Psoas muscle (tissue), 8 donors: ENCODE data around the gene XXYLT1. TPM values are rescaled to one million over a fixed set of nuclear protein-coding genes. Genes with fewer than 3 reads are reported as not detected.

Experiments used
- ATAC-seq, 4 donors: fragments of 200-7000 bp; cut with Tn5 transposase; one replicate each; pipeline ENCODE4 v1.9.1; 2020; ENCODE audit warnings: moderate library complexity in 3 of 4, mild to moderate bottlenecking in 2 of 4
- DNase-seq, 2 donors: peaks; one replicate each; pipeline ENCODE4 v3.0.0-alpha.2; 2020
- H3K27ac ChIP-seq: fragments of 200-600 bp; one replicate; pipeline ENCODE4 v1.8.0; 2022
- H3K27me3 ChIP-seq, 3 donors: fragments of 200-600 bp in 1 of 3; one replicate each; pipeline versions ENCODE4 v1.6.1 to v1.8.0; 2013 to 2022; ENCODE audit warnings: low read length in 2 of 3, mild to moderate bottlenecking in 2 of 3, moderate library complexity in 1 of 3; ENCODE audit not compliant: insufficient read depth in 3 of 3
- H3K36me3 ChIP-seq, 2 donors: fragments of 200-600 bp in 1 of 2; one replicate each; pipeline versions ENCODE4 v1.6.1 to v1.8.0; 2013 to 2022; ENCODE audit warnings: low read depth in 1 of 2, mild to moderate bottlenecking in 1 of 2, moderate library complexity in 1 of 2; ENCODE audit not compliant: insufficient read depth in 1 of 2
- H3K4me1 ChIP-seq: fragments of 200-600 bp; one replicate; pipeline ENCODE4 v1.8.0; 2022
- H3K4me3 ChIP-seq: fragments of 200-600 bp; one replicate; pipeline ENCODE4 v1.8.0; 2022; ENCODE audit warnings: mild to moderate bottlenecking
- H3K9me3 ChIP-seq: fragments of 200-600 bp; one replicate; pipeline ENCODE4 v1.8.0; 2022
- CTCF ChIP-seq: fragments of 200-600 bp; IDR thresholded peaks from one replicate; pipeline ENCODE4 v1.8.0; 2022; ENCODE audit warnings: antibody characterized with exemption
- WGBS, 3 donors: extraction: QIAGEN DNeasy Blood & Tissue Kit; methylation state at CpG; one replicate each; pipeline versions ENCODE4 v1.1.6 to v1.1.7; 2013; 5-methylcytosine and 5-hydroxymethylcytosine counted together
- intact Hi-C, 2 donors: fragments of 100-400 bp; cut with DNase I; formaldehyde crosslinking; loops; one replicate each; pipeline versions ENCODE4 v1.11.0 to v1.14.2; 2022
- polyA plus RNA-seq, 3 donors: library from polyadenylated mRNA; stranded (reverse); fragments of 200-250 nt; gene quantifications; one replicate each; pipeline ENCODE4 v1.2.3, GENCODE V29; 2013
- total RNA-seq, 4 donors: library from RNA; stranded (reverse); fragmentation: NEBNext Ultra II Directional in 2 of 4; extraction: Animal tissue kit (Norgen Biotek cat#: 25700) in 2 of 4; gene quantifications; one replicate each; pipeline versions ENCODE4 v1.2.1 to v1.2.4, GENCODE V29; 2021 to 2023
- donor health status: healthy with polysubstance abuse.
- donor health status: DM: no; HTN: no; CAD: no; lungs with moderate emphysema.
- donor health status: Bipolar disorder and iron deficiency.
- donor health status: healthy.
- donor health status: DM: yes; HTN: yes; CAD: no.
- donor health status: DM: no; HTN: no; CAD: no.
- donor health status: DM: no; HTN: no; CAD: no.
- donor health status: DM: yes; HTN: yes; CAD: no.

XXYLT1 gene
- total and polyA plus RNA-seq, 7 donors = 0.86 to 3.5 (median 1.8) TPM

GRCh38 chr3:195119461-195120266 is 151.3 kb downstream of the XXYLT1 start:
- WGBS, 3 donors = 65 to 82% (median 76%) methylated on average over 16 of the region's 16 CpGs
- TF ChIP-seq CTCF = no peak
- no peak for ATAC-seq
- no peak for DNase-seq
- H3K4me1 ChIP-seq = no peaks in the 10 kb centered on the region
- no peaks in the 10 kb centered on the region for H3K36me3 ChIP-seq
- no peaks in the 10 kb centered on the region for H3K27me3 ChIP-seq
- H3K27ac ChIP-seq = no peak overlapping the region
- intact Hi-C loops = loop anchor here (10.0 kb wide), 1 partner anchor 135 kb away; no protein-coding TSS in a partner anchor
- no peak overlapping the region for H3K4me3 ChIP-seq
- no peaks in the 10 kb centered on the region for H3K9me3 ChIP-seq

GRCh38 chr3:195118671-195119070 is 152.3 kb downstream of the XXYLT1 start:
- TF ChIP-seq CTCF = no peak
- no peaks in the 10 kb centered on the region for H3K36me3 ChIP-seq
- no peaks in the 10 kb centered on the region for H3K4me1 ChIP-seq
- DNase-seq (no peak), ATAC-seq (no peak)
- 90 to 92% (median 91%) methylated on average over 13 of the region's 13 CpGs for WGBS, 3 donors
- H3K9me3 ChIP-seq = no peaks in the 10 kb centered on the region
- no peaks in the 10 kb centered on the region for H3K27me3 ChIP-seq
- H3K27ac ChIP-seq = no peak overlapping the region
- no peak overlapping the region for H3K4me3 ChIP-seq
- intact Hi-C loops = loop anchor here (10.0 kb wide), 1 partner anchor 136 kb away; no protein-coding TSS in a partner anchor

- no peaks in the 10 kb centered on the region for H3K27me3 ChIP-seq
- WGBS, 3 donors = 69 to 71% (median 69%) methylated on average over 10 of the region's 10 CpGs
- no peaks in the 10 kb centered on the region for H3K4me1 ChIP-seq
- intact Hi-C loops = loop anchor here (10.0 kb wide), 1 partner anchor 137 kb away; no protein-coding TSS in a partner anchor
- ATAC-seq = no peak
- DNase-seq = no peak
- no peak overlapping the region for H3K4me3 ChIP-seq
- no peaks in the 10 kb centered on the region for H3K36me3 ChIP-seq
- TF ChIP-seq CTCF = no peak
- no peak overlapping the region for H3K27ac ChIP-seq
- no peaks in the 10 kb centered on the region for H3K9me3 ChIP-seq
Measured at GRCh38 chr3:195117978-195118581, 152.9 kb downstream of the XXYLT1 start.

- WGBS, 3 donors = 63 to 74% (median 68%) methylated on average over 5 of the region's 5 CpGs
- DNase-seq = no peak
Measured at GRCh38 chr3:195116407-195117185, 154.4 kb downstream of the XXYLT1 start.

More at GRCh38 chr3:195116407-195117185, 154.4 kb downstream of the XXYLT1 start:
- Histone ChIP-seq H3K4me3 (no peak overlapping the region), H3K27me3 (no peaks in the 10 kb centered on the region), H3K36me3 (no peaks in the 10 kb centered on the region), H3K9me3 (no peaks in the 10 kb centered on the region), H3K27ac (no peak overlapping the region), H3K4me1 (no peaks in the 10 kb centered on the region)
- intact Hi-C loops = loop anchor here (10.0 kb wide), 1 partner anchor 138 kb away; no protein-coding TSS in a partner anchor
- no peak for TF ChIP-seq CTCF
- no peak for ATAC-seq
